Peyer's patch (tissue), 4 donors: Measurements from ENCODE around the gene NALCN.

Experiments used
- CTCF ChIP-seq, 6 experiments: fragments of 450-650 bp in 4 of 6; fragments of 200-600 bp in 2 of 6; sonication (generic) in 1 of 6; IDR thresholded peaks; one replicate each; pipeline ENCODE4 v1.5.1; 2017 to 2019; ENCODE audit warnings: antibody characterized with exemption in 6 of 6, mild to moderate bottlenecking in 3 of 6, moderate library complexity in 1 of 6
- POLR2A ChIP-seq, 2 donors: fragments of 450-650 bp; IDR thresholded peaks; one replicate each; pipeline ENCODE4 v1.5.1; 2017; ENCODE audit warnings: antibody characterized with exemption in 2 of 2, mild to moderate bottlenecking in 2 of 2, moderate library complexity in 2 of 2

DNA sequence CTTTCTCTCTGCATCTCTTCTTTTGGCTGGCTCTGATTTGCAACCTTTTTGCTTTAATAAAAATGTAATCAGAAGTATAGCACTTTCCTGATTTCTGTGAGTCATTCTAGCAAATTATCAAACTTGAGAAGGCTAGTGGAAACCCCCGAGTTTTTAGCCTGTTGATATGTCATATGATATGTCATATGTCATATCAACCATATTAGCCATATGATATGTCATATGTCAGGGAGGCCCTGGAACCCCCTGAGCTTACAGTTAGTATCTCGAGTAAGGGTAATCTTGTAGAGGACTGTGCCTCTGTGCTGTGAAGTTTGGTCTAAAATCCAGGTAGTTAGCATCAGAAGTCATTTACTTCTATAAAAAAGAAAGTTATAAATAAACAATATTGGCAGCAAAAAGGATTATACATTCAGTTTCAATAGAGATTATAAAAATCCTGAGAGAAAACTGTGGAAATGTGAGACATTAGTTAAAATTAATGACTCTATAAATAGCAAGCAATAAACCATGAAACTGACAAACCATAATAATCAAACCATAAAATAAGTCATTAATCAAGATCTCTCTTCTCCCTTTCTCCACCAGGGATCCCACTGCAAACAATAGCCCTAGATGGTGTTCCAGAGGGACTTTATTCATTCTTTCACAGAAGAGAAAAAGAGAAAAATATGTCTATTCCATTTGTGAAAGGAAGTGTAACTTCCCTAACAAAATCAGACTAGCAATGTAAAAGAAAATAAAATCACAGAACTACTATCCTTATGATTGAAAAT, 167.4 kb downstream of the NALCN start:
- TF ChIP-seq POLR2A (IDR thresholded peaks at IDR 0.05) (no peak), CTCF (IDR thresholded peaks at IDR 0.05) (no peak)
